Neural cell (in vitro differentiated cells): ENCODE results near the gene CYP27A1.

Source experiments
- EP300 ChIP-seq: fragments of 450-650 bp; conservative IDR thresholded peaks from 2 replicates; pipeline ENCODE4 v1.6.1; 2014; ENCODE audit warnings: antibody characterized with exemption, mild to moderate bottlenecking, moderate library complexity; ENCODE audit not compliant: poor library complexity, severe bottlenecking
- EZH2 ChIP-seq: fragments of 200-600, 300-800 bp; shearing (Covaris generic), sonication (generic); IDR thresholded peaks from 2 replicates; pipeline ENCODE4 v1.6.1; 2014; ENCODE audit warnings: antibody characterized with exemption, low read length, borderline replicate concordance, mild to moderate bottlenecking; ENCODE audit not compliant: insufficient read depth, poor library complexity, severe bottlenecking
- MXI1 ChIP-seq: fragments of 450-650 bp; conservative IDR thresholded peaks from 2 replicates; pipeline ENCODE4 v1.6.1; 2014; ENCODE audit warnings: antibody characterized with exemption, mild to moderate bottlenecking; ENCODE audit not compliant: poor library complexity, severe bottlenecking
- POLR2AphosphoS5 ChIP-seq: IDR thresholded peaks from 2 replicates; pipeline ENCODE4 v1.6.1; 2012
- RAD21 ChIP-seq: fragments of 450-650 bp; conservative IDR thresholded peaks from 2 replicates; pipeline ENCODE4 v1.6.1; 2014; ENCODE audit warnings: antibody characterized with exemption, mild to moderate bottlenecking, moderate library complexity
- SMC3 ChIP-seq: fragments of 450-650 bp; conservative IDR thresholded peaks from 2 replicates; pipeline ENCODE4 v1.6.1; 2014; ENCODE audit warnings: antibody characterized with exemption, mild to moderate bottlenecking, moderate library complexity; ENCODE audit not compliant: poor library complexity
- TAF1 ChIP-seq: IDR thresholded peaks from 2 replicates; pipeline ENCODE4 v1.6.1; 2012; ENCODE audit warnings: low read depth
- TF ChIP-seq, protein P1 (sequence below): fragments of 450-650 bp; IDR thresholded peaks from 2 replicates; pipeline ENCODE4 v1.5.1; 2014; ENCODE audit warnings: antibody characterized with exemption, mild to moderate bottlenecking, moderate library complexity; ENCODE audit not compliant: poor library complexity, severe bottlenecking

DNA sequence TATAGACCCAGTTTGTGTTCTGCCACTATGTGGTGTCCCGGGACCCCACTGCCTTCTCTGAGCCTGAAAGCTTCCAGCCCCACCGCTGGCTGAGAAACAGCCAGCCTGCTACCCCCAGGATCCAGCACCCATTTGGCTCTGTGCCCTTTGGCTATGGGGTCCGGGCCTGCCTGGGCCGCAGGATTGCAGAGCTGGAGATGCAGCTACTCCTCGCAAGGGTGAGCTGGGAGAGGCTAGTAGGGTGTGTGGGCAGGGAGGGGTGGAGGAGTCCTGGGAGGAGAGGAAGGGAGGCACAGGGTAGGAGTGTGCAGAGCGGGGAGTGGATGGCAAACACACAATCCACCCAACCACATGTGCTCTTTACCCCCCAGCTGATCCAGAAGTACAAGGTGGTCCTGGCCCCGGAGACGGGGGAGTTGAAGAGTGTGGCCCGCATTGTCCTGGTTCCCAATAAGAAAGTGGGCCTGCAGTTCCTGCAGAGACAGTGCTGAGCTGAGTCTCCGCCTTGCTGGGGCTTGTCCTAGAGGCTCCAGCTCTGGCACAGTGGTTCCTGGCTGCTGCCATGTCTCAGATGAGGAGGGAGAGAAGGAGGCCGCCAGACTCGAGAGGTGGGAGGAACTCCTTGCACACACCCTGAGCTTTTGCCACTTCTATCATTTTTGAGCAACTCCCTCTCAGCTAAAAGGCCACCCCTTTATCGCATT lies 32.7 kb downstream of the CYP27A1 start:
- TF ChIP-seq EZH2 (no peak), EP300 (no peak), TAF1 (no peak), POLR2AphosphoS5 (no peak), SMC3 (no peak), MXI1 (no peak), RAD21 (no peak)
- TF ChIP-seq, protein P1, sequence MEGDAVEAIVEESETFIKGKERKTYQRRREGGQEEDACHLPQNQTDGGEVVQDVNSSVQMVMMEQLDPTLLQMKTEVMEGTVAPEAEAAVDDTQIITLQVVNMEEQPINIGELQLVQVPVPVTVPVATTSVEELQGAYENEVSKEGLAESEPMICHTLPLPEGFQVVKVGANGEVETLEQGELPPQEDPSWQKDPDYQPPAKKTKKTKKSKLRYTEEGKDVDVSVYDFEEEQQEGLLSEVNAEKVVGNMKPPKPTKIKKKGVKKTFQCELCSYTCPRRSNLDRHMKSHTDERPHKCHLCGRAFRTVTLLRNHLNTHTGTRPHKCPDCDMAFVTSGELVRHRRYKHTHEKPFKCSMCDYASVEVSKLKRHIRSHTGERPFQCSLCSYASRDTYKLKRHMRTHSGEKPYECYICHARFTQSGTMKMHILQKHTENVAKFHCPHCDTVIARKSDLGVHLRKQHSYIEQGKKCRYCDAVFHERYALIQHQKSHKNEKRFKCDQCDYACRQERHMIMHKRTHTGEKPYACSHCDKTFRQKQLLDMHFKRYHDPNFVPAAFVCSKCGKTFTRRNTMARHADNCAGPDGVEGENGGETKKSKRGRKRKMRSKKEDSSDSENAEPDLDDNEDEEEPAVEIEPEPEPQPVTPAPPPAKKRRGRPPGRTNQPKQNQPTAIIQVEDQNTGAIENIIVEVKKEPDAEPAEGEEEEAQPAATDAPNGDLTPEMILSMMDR: no peak
